Body of pancreas (tissue), 4 donors: ENCODE measurements around the gene NR3C1.

Experiments
- POLR2A ChIP-seq, 3 donors: fragments of 450-650 bp; IDR thresholded peaks; one replicate each; pipeline ENCODE4 v1.6.1; 2016; ENCODE audit warnings: antibody characterized with exemption in 3 of 3, mild to moderate bottlenecking in 2 of 3
- TF ChIP-seq, protein P1 (sequence below), 7 experiments: fragments of 450-650 bp in 4 of 7; fragments of 200-600 bp in 3 of 7; sonication (generic) in 3 of 7; IDR thresholded peaks; one replicate each; pipeline ENCODE4 v1.5.1; 2016 to 2019; ENCODE audit warnings: antibody characterized with exemption in 7 of 7

DNA sequence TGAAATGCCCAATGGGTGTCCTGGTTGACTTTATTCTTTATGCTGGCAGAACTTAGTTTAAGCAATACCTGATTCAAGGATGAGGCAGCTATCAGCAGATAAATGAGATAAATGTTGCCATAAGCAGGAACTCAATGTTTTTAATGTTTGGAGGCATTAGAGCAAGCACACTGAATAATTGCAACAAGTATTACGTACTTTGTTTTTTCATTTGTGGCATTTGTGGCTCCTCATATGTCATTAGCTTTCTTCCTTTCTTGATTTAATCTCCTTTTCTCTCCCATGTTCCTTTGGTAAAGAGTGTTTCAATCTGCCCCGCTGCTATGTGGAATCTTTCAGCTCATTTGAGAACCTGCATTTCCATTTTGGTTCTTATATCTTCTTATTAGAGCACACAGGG is 6.4 kb upstream of the NR3C1 start:
- TF ChIP-seq, protein P1, sequence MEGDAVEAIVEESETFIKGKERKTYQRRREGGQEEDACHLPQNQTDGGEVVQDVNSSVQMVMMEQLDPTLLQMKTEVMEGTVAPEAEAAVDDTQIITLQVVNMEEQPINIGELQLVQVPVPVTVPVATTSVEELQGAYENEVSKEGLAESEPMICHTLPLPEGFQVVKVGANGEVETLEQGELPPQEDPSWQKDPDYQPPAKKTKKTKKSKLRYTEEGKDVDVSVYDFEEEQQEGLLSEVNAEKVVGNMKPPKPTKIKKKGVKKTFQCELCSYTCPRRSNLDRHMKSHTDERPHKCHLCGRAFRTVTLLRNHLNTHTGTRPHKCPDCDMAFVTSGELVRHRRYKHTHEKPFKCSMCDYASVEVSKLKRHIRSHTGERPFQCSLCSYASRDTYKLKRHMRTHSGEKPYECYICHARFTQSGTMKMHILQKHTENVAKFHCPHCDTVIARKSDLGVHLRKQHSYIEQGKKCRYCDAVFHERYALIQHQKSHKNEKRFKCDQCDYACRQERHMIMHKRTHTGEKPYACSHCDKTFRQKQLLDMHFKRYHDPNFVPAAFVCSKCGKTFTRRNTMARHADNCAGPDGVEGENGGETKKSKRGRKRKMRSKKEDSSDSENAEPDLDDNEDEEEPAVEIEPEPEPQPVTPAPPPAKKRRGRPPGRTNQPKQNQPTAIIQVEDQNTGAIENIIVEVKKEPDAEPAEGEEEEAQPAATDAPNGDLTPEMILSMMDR (IDR thresholded peaks at IDR 0.05), result no peak
- no peak for TF ChIP-seq POLR2A (IDR thresholded peaks at IDR 0.05)
